OCI-LY3 (cell line): ENCODE results near the gene ADARB2.

Source experiments
- EZH2phosphoT487 ChIP-seq: fragments of 200-600 bp; shearing (Covaris generic); IDR thresholded peaks from 2 replicates; pipeline ENCODE4 v1.6.1; 2018; ENCODE audit warnings: antibody characterized with exemption, mixed run types, low read depth
- TF ChIP-seq, protein P1 (sequence below): fragments of 200-600, 300-600 bp; sonication (generic); IDR thresholded peaks from 2 replicates; pipeline ENCODE4 v1.5.1; 2014; ENCODE audit warnings: antibody characterized with exemption, low read length, low read depth

- TF ChIP-seq, protein P1, sequence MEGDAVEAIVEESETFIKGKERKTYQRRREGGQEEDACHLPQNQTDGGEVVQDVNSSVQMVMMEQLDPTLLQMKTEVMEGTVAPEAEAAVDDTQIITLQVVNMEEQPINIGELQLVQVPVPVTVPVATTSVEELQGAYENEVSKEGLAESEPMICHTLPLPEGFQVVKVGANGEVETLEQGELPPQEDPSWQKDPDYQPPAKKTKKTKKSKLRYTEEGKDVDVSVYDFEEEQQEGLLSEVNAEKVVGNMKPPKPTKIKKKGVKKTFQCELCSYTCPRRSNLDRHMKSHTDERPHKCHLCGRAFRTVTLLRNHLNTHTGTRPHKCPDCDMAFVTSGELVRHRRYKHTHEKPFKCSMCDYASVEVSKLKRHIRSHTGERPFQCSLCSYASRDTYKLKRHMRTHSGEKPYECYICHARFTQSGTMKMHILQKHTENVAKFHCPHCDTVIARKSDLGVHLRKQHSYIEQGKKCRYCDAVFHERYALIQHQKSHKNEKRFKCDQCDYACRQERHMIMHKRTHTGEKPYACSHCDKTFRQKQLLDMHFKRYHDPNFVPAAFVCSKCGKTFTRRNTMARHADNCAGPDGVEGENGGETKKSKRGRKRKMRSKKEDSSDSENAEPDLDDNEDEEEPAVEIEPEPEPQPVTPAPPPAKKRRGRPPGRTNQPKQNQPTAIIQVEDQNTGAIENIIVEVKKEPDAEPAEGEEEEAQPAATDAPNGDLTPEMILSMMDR = no peak
- no peak for TF ChIP-seq EZH2phosphoT487
Measured at GRCh38 chr10:1156921-1157614, 580.3 kb downstream of the ADARB2 start.
